ENCODE measurements around the gene TLE2.

- TF ChIP-seq CTCF (IDR thresholded peaks at IDR 0.05) (no peak), POLR2A (IDR thresholded peaks at IDR 0.05) (no peak)
Measured at GRCh38 chr19:3034656-3035541, 5.8 kb upstream of the TLE2 start.

Data from thyroid gland (tissue), 4 donors.